CD14-positive monocyte (primary cell): ENCODE measurements around the gene MGAT5B. TPM values are rescaled to one million over a fixed set of nuclear protein-coding genes. Genes with fewer than 3 reads are reported as not detected.

Experiments used
- DNase-seq, 3 donors: peaks; one replicate each; pipeline ENCODE4 v3.0.0-alpha.2; 2011 to 2022
- H2AFZ ChIP-seq: 2 replicates; pipeline ENCODE4 v1.6.0; 2012; ENCODE audit warnings: mild to moderate bottlenecking, low read depth, low read length, inconsistent platforms; ENCODE audit not compliant: insufficient read depth, poor library complexity, severe bottlenecking
- H3K27ac ChIP-seq, 2 donors: 1 replicate in 1 of 2; 2 replicates in 1 of 2; pipeline ENCODE4 v1.5.1; 2012 to 2013; ENCODE audit warnings: low read length in 2 of 2, control low read depth in 1 of 2, inconsistent platforms in 1 of 2, low read depth in 1 of 2, mild to moderate bottlenecking in 1 of 2
- H3K27me3 ChIP-seq, 2 donors: one replicate each; pipeline versions ENCODE4 v1.6.0 to v1.6.1; 2011 to 2013; ENCODE audit warnings: low read length in 2 of 2; ENCODE audit not compliant: control insufficient read depth in 2 of 2, insufficient read depth in 2 of 2
- H3K36me3 ChIP-seq, 2 donors: replicated peaks in 1 of 2; 1 replicate in 1 of 2; 2 replicates in 1 of 2; pipeline versions ENCODE4 v1.5.1 to v1.6.1; 2012 to 2013; ENCODE audit warnings: low read length in 2 of 2, control low read depth in 1 of 2, inconsistent platforms in 1 of 2, mild to moderate bottlenecking in 1 of 2; ENCODE audit not compliant: insufficient read depth in 2 of 2, control insufficient read depth in 1 of 2
- H3K4me1 ChIP-seq, 2 donors: 1 replicate in 1 of 2; 2 replicates in 1 of 2; pipeline versions ENCODE4 v1.5.1 to v1.6.1; 2012 to 2013; ENCODE audit warnings: low read length in 2 of 2, control low read depth in 1 of 2, inconsistent platforms in 1 of 2, mild to moderate bottlenecking in 1 of 2, moderate library complexity in 1 of 2; ENCODE audit not compliant: insufficient read depth in 2 of 2, control insufficient read depth in 1 of 2
- H3K4me2 ChIP-seq: replicated peaks from 2 replicates; pipeline ENCODE3; 2012; ENCODE audit warnings: low read length, moderate library complexity, mild to moderate bottlenecking; ENCODE audit not compliant: poor library complexity, severe bottlenecking; ENCODE audit errors: extremely low read depth
- H3K4me3 ChIP-seq, 3 experiments: fragments of 200-600 bp in 1 of 3; sonication (generic) in 1 of 3; replicated peaks in 1 of 3; 1 replicate in 2 of 3; 2 replicates in 1 of 3; pipeline ENCODE4 v1.5.1; 2011 to 2013; ENCODE audit warnings: low read length in 3 of 3, mild to moderate bottlenecking in 3 of 3, control low read depth in 2 of 3, low read depth in 2 of 3, inconsistent platforms in 1 of 3, moderate library complexity in 1 of 3
- H3K79me2 ChIP-seq: 2 replicates; pipeline ENCODE4 v1.6.0; 2012; ENCODE audit warnings: mild to moderate bottlenecking, control low read depth, inconsistent platforms, low read length, moderate library complexity; ENCODE audit not compliant: insufficient read depth
- H3K9ac ChIP-seq: 2 replicates; pipeline ENCODE4 v1.6.0; 2017; ENCODE audit warnings: low read length, mild to moderate bottlenecking; ENCODE audit not compliant: insufficient read depth, poor library complexity, severe bottlenecking
- H3K9me3 ChIP-seq, 2 donors: replicated peaks in 1 of 2; 1 replicate in 1 of 2; 2 replicates in 1 of 2; pipeline versions ENCODE4 v1.5.1 to v1.6.1; 2012 to 2013; ENCODE audit warnings: low read length in 2 of 2, control low read depth in 1 of 2; ENCODE audit not compliant: control insufficient read depth in 1 of 2, insufficient read depth in 1 of 2
- H4K20me1 ChIP-seq: 2 replicates; pipeline ENCODE4 v1.6.0; 2012; ENCODE audit warnings: mild to moderate bottlenecking, low read length, control low read depth, moderate library complexity; ENCODE audit not compliant: insufficient read depth
- H3K27ac Mint-ChIP-seq, 7 donors: one replicate each; pipeline ENCODE4 v1.8.0; 2020; ENCODE audit warnings: mild to moderate bottlenecking in 7 of 7, mixed read lengths in 7 of 7, moderate library complexity in 6 of 7, inconsistent platforms in 2 of 7
- H3K27me3 Mint-ChIP-seq, 3 donors: one replicate each; pipeline ENCODE4 v1.8.0; 2021 to 2022; ENCODE audit warnings: low read depth in 3 of 3, mild to moderate bottlenecking in 3 of 3, mixed read lengths in 3 of 3, moderate library complexity in 3 of 3, inconsistent platforms in 1 of 3
- H3K36me3 Mint-ChIP-seq, 2 donors: one replicate each; pipeline ENCODE4 v1.8.0; 2020; ENCODE audit warnings: mixed read lengths in 2 of 2, inconsistent platforms in 1 of 2, mild to moderate bottlenecking in 1 of 2
- H3K4me1 Mint-ChIP-seq: one replicate; pipeline ENCODE4 v1.8.0; 2020; ENCODE audit warnings: mild to moderate bottlenecking, mixed read lengths
- H3K4me3 Mint-ChIP-seq, 2 donors: one replicate each; pipeline ENCODE4 v1.8.0; 2020; ENCODE audit warnings: mild to moderate bottlenecking in 2 of 2, mixed read lengths in 2 of 2, moderate library complexity in 1 of 2
- H3K9me3 Mint-ChIP-seq, 7 donors: one replicate each; pipeline ENCODE4 v1.8.0; 2020 to 2022; ENCODE audit warnings: mixed read lengths in 7 of 7, mild to moderate bottlenecking in 6 of 7, moderate library complexity in 6 of 7, inconsistent platforms in 2 of 7
- CTCF ChIP-seq: fragments of 200-600 bp; IDR thresholded peaks from one replicate; pipeline ENCODE4 v1.8.0; 2022; ENCODE audit warnings: antibody characterized with exemption, mild to moderate bottlenecking
- WGBS: methylation state at CpG from one replicate; pipeline ENCODE4 v1.1.5; 2013; ENCODE audit warnings: missing lambda C conversion rate; ENCODE audit not compliant: insufficient coverage; 5-methylcytosine and 5-hydroxymethylcytosine counted together
- intact Hi-C, 2 donors: fragments of 100-400 bp; cut with micrococcal nuclease; formaldehyde crosslinking; loops; one replicate each; pipeline versions ENCODE4 v1.15.0 to v1.15.1; 2023
- polyA plus RNA-seq, 3 donors: library from polyadenylated mRNA; depleted of rRNA in 1 of 3; unstranded in 2 of 3; stranded (reverse) in 1 of 3; fragments of 300-500 nt in 2 of 3; fragments of >200 nt in 1 of 3; fragmentation: Illumina TruSeq in 2 of 3; gene quantifications; 1 replicate in 2 of 3; 2 replicates in 1 of 3; pipeline ENCODE4 v1.2.3, GENCODE V29; 2012 to 2021

MGAT5B gene
- polyA plus RNA-seq, 3 donors: not detected

DNA sequence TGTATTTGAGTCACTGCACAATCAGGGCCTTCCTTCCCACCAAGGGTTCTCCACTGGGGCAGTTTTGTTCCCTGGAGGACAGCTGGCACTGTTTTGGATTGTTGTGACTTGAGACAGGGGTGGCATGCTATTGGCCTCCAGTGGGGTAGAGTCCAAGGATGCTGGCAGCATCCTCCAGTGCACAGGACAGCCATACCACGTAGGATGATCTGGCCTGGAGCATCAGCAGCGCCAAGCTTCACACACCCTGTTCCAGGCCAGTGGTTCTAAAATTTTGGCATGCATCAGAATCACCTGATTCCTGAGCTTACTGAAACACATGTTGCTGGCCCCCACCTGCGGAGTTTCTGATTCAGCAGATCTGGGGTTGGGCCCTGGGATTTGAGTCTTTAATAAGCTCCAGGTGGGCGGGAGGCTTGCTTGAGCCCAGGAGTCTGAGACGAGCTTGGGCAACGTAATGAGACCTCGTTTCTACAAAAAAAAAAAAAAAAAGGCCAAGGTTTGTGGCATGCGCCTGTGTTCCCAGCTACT lies 83.2 kb downstream of the MGAT5B start:
- no peak overlapping the region for H2AFZ ChIP-seq
- no peak overlapping the region for H3K27ac ChIP-seq
- H3K36me3 ChIP-seq: no peaks in the 10 kb centered on the region
- TF ChIP-seq CTCF: no peak
- H3K9me3 ChIP-seq: no peaks in the 10 kb centered on the region
- no peaks in the 10 kb centered on the region for H3K27me3 ChIP-seq
- H3K4me1 ChIP-seq: no peaks in the 10 kb centered on the region
- H3K9me3 Mint-ChIP-seq: no peaks in the 10 kb centered on the region
- no peaks in the 10 kb centered on the region for H3K4me1 Mint-ChIP-seq
- H3K4me2 ChIP-seq: no peak overlapping the region
- DNase-seq: no peak
- H3K27ac Mint-ChIP-seq: no peak overlapping the region
- no peak overlapping the region for H3K9ac ChIP-seq
- intact Hi-C loops: no loop called here
- 95% methylated on average over 5 of the region's 8 CpGs for WGBS
- no peaks in the 10 kb centered on the region for H4K20me1 ChIP-seq
- H3K4me3 Mint-ChIP-seq: no peak overlapping the region
- H3K27me3 Mint-ChIP-seq: peaks cover 0 to 3% (median 2%) of the 10 kb centered on the region in 3 donors
- no peaks in the 10 kb centered on the region for H3K79me2 ChIP-seq
- H3K36me3 Mint-ChIP-seq: no peaks in the 10 kb centered on the region
- no peak overlapping the region for H3K4me3 ChIP-seq

- Mint-ChIP-seq H3K4me3 (no peak overlapping the region), H3K27ac (no peak overlapping the region), H3K27me3 (peaks cover 2 to 6% (median 3%) of the 10 kb centered on the region in 3 donors), H3K9me3 (no peaks in the 10 kb centered on the region), H3K4me1 (no peaks in the 10 kb centered on the region), H3K36me3 (no peaks in the 10 kb centered on the region)
- no peak for DNase-seq
- no peak overlapping the region for H3K4me2 ChIP-seq
- no peaks in the 10 kb centered on the region for H3K79me2 ChIP-seq
- H3K9ac ChIP-seq: no peak overlapping the region
- H4K20me1 ChIP-seq: no peaks in the 10 kb centered on the region
- no peaks in the 10 kb centered on the region for H3K4me1 ChIP-seq
- H3K9me3 ChIP-seq: no peaks in the 10 kb centered on the region
- 100% methylated on average over 2 of the region's 5 CpGs for WGBS
- no peak for TF ChIP-seq CTCF
- H2AFZ ChIP-seq: no peak overlapping the region
- intact Hi-C loops: no loop called here
- H3K36me3 ChIP-seq: no peaks in the 10 kb centered on the region
- no peak overlapping the region for H3K4me3 ChIP-seq
- H3K27ac ChIP-seq: no peak overlapping the region
- H3K27me3 ChIP-seq: no peaks in the 10 kb centered on the region
Observed at GRCh38 chr17:76952402-76952801, 84.2 kb downstream of the MGAT5B start.
